ENCODE data around the gene C1orf21.

C1orf21 gene

GRCh38 chr1:184499616-184500015, 112.8 kb downstream of the C1orf21 start:
- Histone ChIP-seq H3K27me3 (ENCODE audit: insufficient read depth, low read length) (no peaks in the 10 kb centered on the region), H3K4me3 (ENCODE audit: low read depth, low read length) (no peak overlapping the region), H3K36me3 (ENCODE audit: insufficient read depth, low read length) (no peaks in the 10 kb centered on the region), H3K79me2 (ENCODE audit: control insufficient read depth, insufficient read depth, low read length, unreplicated experiment) (no peaks in the 10 kb centered on the region), H3K4me1 (ENCODE audit: control insufficient read depth, insufficient read depth, low read length, unreplicated experiment) (no peaks in the 10 kb centered on the region), H2AFZ (ENCODE audit: low read length, unreplicated experiment) (no peak overlapping the region), H3K27ac (ENCODE audit: low read depth, low read length) (no peak overlapping the region)

GRCh38 chr1:184502161-184502560, 115.3 kb downstream of the C1orf21 start:
- peaks cover 2% of the 10 kb centered on the region for H3K4me1 ChIP-seq (ENCODE audit: control insufficient read depth, insufficient read depth, low read length, unreplicated experiment)
- H3K27me3 ChIP-seq (ENCODE audit: insufficient read depth, low read length) = no peaks in the 10 kb centered on the region
- H3K36me3 ChIP-seq (ENCODE audit: insufficient read depth, low read length) = no peaks in the 10 kb centered on the region
- H3K4me3 ChIP-seq (ENCODE audit: low read depth, low read length) = no peak overlapping the region
- H3K79me2 ChIP-seq (ENCODE audit: control insufficient read depth, insufficient read depth, low read length, unreplicated experiment) = no peaks in the 10 kb centered on the region
- H2AFZ ChIP-seq (ENCODE audit: low read length, unreplicated experiment) = no peak overlapping the region
- no peak overlapping the region for H3K27ac ChIP-seq (ENCODE audit: low read depth, low read length)

- H3K4me3 ChIP-seq (ENCODE audit: low read depth, low read length) = no peak overlapping the region
Measured at GRCh38 chr1:184503221-184503749, 116.5 kb downstream of the C1orf21 start.

GRCh38 chr1:184504040-184504954, 117.5 kb downstream of the C1orf21 start:
- H3K36me3 ChIP-seq (ENCODE audit: insufficient read depth, low read length) = no peaks in the 10 kb centered on the region
- no peaks in the 10 kb centered on the region for H3K27me3 ChIP-seq (ENCODE audit: insufficient read depth, low read length)
- H3K79me2 ChIP-seq (ENCODE audit: control insufficient read depth, insufficient read depth, low read length, unreplicated experiment) = no peaks in the 10 kb centered on the region
- no peak overlapping the region for H3K27ac ChIP-seq (ENCODE audit: low read depth, low read length)
- H3K4me1 ChIP-seq (ENCODE audit: control insufficient read depth, insufficient read depth, low read length, unreplicated experiment) = peaks cover 14% of the 10 kb centered on the region
- H2AFZ ChIP-seq (ENCODE audit: low read length, unreplicated experiment) = no peak overlapping the region
- no peak overlapping the region for H3K4me3 ChIP-seq (ENCODE audit: low read depth, low read length)

More at GRCh38 chr1:184503221-184503749, 116.5 kb downstream of the C1orf21 start:
- peaks cover 13% of the 10 kb centered on the region for H3K4me1 ChIP-seq (ENCODE audit: control insufficient read depth, insufficient read depth, low read length, unreplicated experiment)
- no peak overlapping the region for H3K27ac ChIP-seq (ENCODE audit: low read depth, low read length)
- no peaks in the 10 kb centered on the region for H3K27me3 ChIP-seq (ENCODE audit: insufficient read depth, low read length)
- H2AFZ ChIP-seq (ENCODE audit: low read length, unreplicated experiment) = no peak overlapping the region
- no peaks in the 10 kb centered on the region for H3K79me2 ChIP-seq (ENCODE audit: control insufficient read depth, insufficient read depth, low read length, unreplicated experiment)
- H3K36me3 ChIP-seq (ENCODE audit: insufficient read depth, low read length) = no peaks in the 10 kb centered on the region

- Histone ChIP-seq H3K27me3 (ENCODE audit: insufficient read depth, low read length) (no peaks in the 10 kb centered on the region), H3K36me3 (ENCODE audit: insufficient read depth, low read length) (no peaks in the 10 kb centered on the region), H3K4me1 (ENCODE audit: control insufficient read depth, insufficient read depth, low read length, unreplicated experiment) (peaks cover 14% of the 10 kb centered on the region), H2AFZ (ENCODE audit: low read length, unreplicated experiment) (no peak overlapping the region), H3K27ac (ENCODE audit: low read depth, low read length) (no peak overlapping the region), H3K4me3 (ENCODE audit: low read depth, low read length) (no peak overlapping the region), H3K79me2 (ENCODE audit: control insufficient read depth, insufficient read depth, low read length, unreplicated experiment) (no peaks in the 10 kb centered on the region)
Measured at GRCh38 chr1:184504955-184505338, 118.1 kb downstream of the C1orf21 start.

GRCh38 chr1:184506481-184506880, 119.7 kb downstream of the C1orf21 start:
- Histone ChIP-seq H3K4me3 (ENCODE audit: low read depth, low read length) (no peak overlapping the region), H3K4me1 (ENCODE audit: control insufficient read depth, insufficient read depth, low read length, unreplicated experiment) (peaks cover 14% of the 10 kb centered on the region), H2AFZ (ENCODE audit: low read length, unreplicated experiment) (no peak overlapping the region), H3K79me2 (ENCODE audit: control insufficient read depth, insufficient read depth, low read length, unreplicated experiment) (no peaks in the 10 kb centered on the region), H3K27ac (ENCODE audit: low read depth, low read length) (no peak overlapping the region), H3K36me3 (ENCODE audit: insufficient read depth, low read length) (no peaks in the 10 kb centered on the region), H3K27me3 (ENCODE audit: insufficient read depth, low read length) (no peaks in the 10 kb centered on the region)

GRCh38 chr1:184507165-184507564, 120.3 kb downstream of the C1orf21 start:
- H3K4me1 ChIP-seq (ENCODE audit: control insufficient read depth, insufficient read depth, low read length, unreplicated experiment) = peaks cover 14% of the 10 kb centered on the region
- no peaks in the 10 kb centered on the region for H3K79me2 ChIP-seq (ENCODE audit: control insufficient read depth, insufficient read depth, low read length, unreplicated experiment)
- H3K4me3 ChIP-seq (ENCODE audit: low read depth, low read length) = no peak overlapping the region
- H2AFZ ChIP-seq (ENCODE audit: low read length, unreplicated experiment) = no peak overlapping the region
- no peaks in the 10 kb centered on the region for H3K27me3 ChIP-seq (ENCODE audit: insufficient read depth, low read length)
- no peaks in the 10 kb centered on the region for H3K36me3 ChIP-seq (ENCODE audit: insufficient read depth, low read length)
- H3K27ac ChIP-seq (ENCODE audit: low read depth, low read length) = no peak overlapping the region

GRCh38 chr1:184507604-184508280, 120.9 kb downstream of the C1orf21 start:
- no peaks in the 10 kb centered on the region for H3K27me3 ChIP-seq (ENCODE audit: insufficient read depth, low read length)
- H3K4me1 ChIP-seq (ENCODE audit: control insufficient read depth, insufficient read depth, low read length, unreplicated experiment) = peaks cover 14% of the 10 kb centered on the region
- H2AFZ ChIP-seq (ENCODE audit: low read length, unreplicated experiment) = no peak overlapping the region
- H3K36me3 ChIP-seq (ENCODE audit: insufficient read depth, low read length) = no peaks in the 10 kb centered on the region
- no peak overlapping the region for H3K27ac ChIP-seq (ENCODE audit: low read depth, low read length)
- H3K79me2 ChIP-seq (ENCODE audit: control insufficient read depth, insufficient read depth, low read length, unreplicated experiment) = no peaks in the 10 kb centered on the region
- no peak overlapping the region for H3K4me3 ChIP-seq (ENCODE audit: low read depth, low read length)

GRCh38 chr1:184509105-184509504, 122.3 kb downstream of the C1orf21 start:
- Histone ChIP-seq H3K36me3 (ENCODE audit: insufficient read depth, low read length) (no peaks in the 10 kb centered on the region), H3K27ac (ENCODE audit: low read depth, low read length) (no peak overlapping the region), H3K79me2 (ENCODE audit: control insufficient read depth, insufficient read depth, low read length, unreplicated experiment) (no peaks in the 10 kb centered on the region), H3K4me3 (ENCODE audit: low read depth, low read length) (no peak overlapping the region), H3K27me3 (ENCODE audit: insufficient read depth, low read length) (no peaks in the 10 kb centered on the region), H3K4me1 (ENCODE audit: control insufficient read depth, insufficient read depth, low read length, unreplicated experiment) (peaks cover 20% of the 10 kb centered on the region), H2AFZ (ENCODE audit: low read length, unreplicated experiment) (no peak overlapping the region)

- H3K27ac ChIP-seq (ENCODE audit: low read depth, low read length) = no peak overlapping the region
- H3K36me3 ChIP-seq (ENCODE audit: insufficient read depth, low read length) = no peaks in the 10 kb centered on the region
- H3K79me2 ChIP-seq (ENCODE audit: control insufficient read depth, insufficient read depth, low read length, unreplicated experiment) = no peaks in the 10 kb centered on the region
- peaks cover 24% of the 10 kb centered on the region for H3K4me1 ChIP-seq (ENCODE audit: control insufficient read depth, insufficient read depth, low read length, unreplicated experiment)
- H3K27me3 ChIP-seq (ENCODE audit: insufficient read depth, low read length) = no peaks in the 10 kb centered on the region
- H2AFZ ChIP-seq (ENCODE audit: low read length, unreplicated experiment) = no peak overlapping the region
- H3K4me3 ChIP-seq (ENCODE audit: low read depth, low read length) = no peak overlapping the region
Measured at GRCh38 chr1:184510110-184510509, 123.3 kb downstream of the C1orf21 start.
